H9 (cell line): ENCODE measurements around the gene DNAL1. TPM values are rescaled to one million over a fixed set of nuclear protein-coding genes. Genes with fewer than 3 reads are reported as not detected.
A peak's percentile ranks its signal among the peaks of the same experiment; 100 is the strongest.

Experiments
- DNase-seq: peaks from one replicate; pipeline ENCODE4 v3.0.0-alpha.2; 2017
- H2AFZ ChIP-seq: one replicate; pipeline ENCODE4 v1.6.1; 2013; ENCODE audit warnings: mild to moderate bottlenecking, low read length, control low read depth, moderate library complexity
- H2AK5ac ChIP-seq: 2 replicates; pipeline ENCODE4 v1.6.1; 2013; ENCODE audit warnings: low read length, control low read depth, mixed read lengths; ENCODE audit not compliant: insufficient read length
- H2BK120ac ChIP-seq: one replicate; pipeline ENCODE4 v1.6.1; 2013; ENCODE audit warnings: low read depth, mild to moderate bottlenecking, low read length, control low read depth, inconsistent platforms; ENCODE audit not compliant: poor library complexity, severe bottlenecking
- H2BK12ac ChIP-seq: 2 replicates; pipeline ENCODE4 v1.6.1; 2013; ENCODE audit warnings: low read length, control low read depth, mixed read lengths, low read depth; ENCODE audit not compliant: insufficient read length
- H2BK15ac ChIP-seq: 2 replicates; pipeline ENCODE4 v1.6.1; 2013; ENCODE audit warnings: low read depth, low read length, control low read depth
- H2BK20ac ChIP-seq: one replicate; pipeline ENCODE4 v1.6.1; 2013; ENCODE audit warnings: low read depth, mild to moderate bottlenecking, low read length, control low read depth, inconsistent platforms; ENCODE audit not compliant: poor library complexity, severe bottlenecking
- H2BK5ac ChIP-seq: 2 replicates; pipeline ENCODE4 v1.6.1; 2013; ENCODE audit warnings: low read length, control low read depth, mixed read lengths; ENCODE audit not compliant: insufficient read length
- H3K14ac ChIP-seq: 2 replicates; pipeline ENCODE4 v1.6.1; 2013; ENCODE audit warnings: low read length, control low read depth; ENCODE audit not compliant: insufficient read depth
- H3K18ac ChIP-seq: 2 replicates; pipeline ENCODE4 v1.6.1; 2013; ENCODE audit warnings: low read depth, mild to moderate bottlenecking, mixed read lengths, low read length, control low read depth; ENCODE audit not compliant: insufficient read length
- H3K23ac ChIP-seq: 2 replicates; pipeline ENCODE4 v1.6.1; 2013; ENCODE audit warnings: low read length, control low read depth, mixed read lengths, low read depth; ENCODE audit not compliant: insufficient read length
- H3K23me2 ChIP-seq: 2 replicates; pipeline ENCODE4 v1.6.1; 2013; ENCODE audit warnings: low read depth, mild to moderate bottlenecking, mixed read lengths, low read length, control low read depth; ENCODE audit not compliant: insufficient read length, poor library complexity, severe bottlenecking
- H3K27ac ChIP-seq: 2 replicates; pipeline ENCODE4 v1.5.1; 2013; ENCODE audit warnings: low read length, control low read depth, mixed read lengths, low read depth; ENCODE audit not compliant: insufficient read length
- H3K27me3 ChIP-seq: 2 replicates; pipeline ENCODE4 v1.6.1; 2013; ENCODE audit warnings: low read length, control low read depth, inconsistent platforms; ENCODE audit not compliant: insufficient read depth
- H3K4ac ChIP-seq: 2 replicates; pipeline ENCODE4 v1.6.1; 2013; ENCODE audit warnings: low read depth, mild to moderate bottlenecking, control low read depth, inconsistent platforms, low read length, moderate library complexity
- H3K4me1 ChIP-seq: 2 replicates; pipeline ENCODE4 v1.6.1; 2013; ENCODE audit warnings: low read length, control low read depth, inconsistent platforms; ENCODE audit not compliant: insufficient read depth
- H3K4me2 ChIP-seq: 2 replicates; pipeline ENCODE4 v1.6.1; 2013; ENCODE audit warnings: low read length, control low read depth, mixed read lengths; ENCODE audit not compliant: insufficient read length, insufficient read depth
- H3K56ac ChIP-seq: 2 replicates; pipeline ENCODE4 v1.6.1; 2013; ENCODE audit warnings: low read depth, mild to moderate bottlenecking, mixed read lengths, low read length, control low read depth; ENCODE audit not compliant: insufficient read length
- H3K79me1 ChIP-seq: 2 replicates; pipeline ENCODE4 v1.6.1; 2013; ENCODE audit warnings: low read depth, mild to moderate bottlenecking, moderate library complexity, low read length, control low read depth, inconsistent platforms; ENCODE audit not compliant: insufficient read depth, poor library complexity, severe bottlenecking
- H3K79me2 ChIP-seq: 2 replicates; pipeline ENCODE4 v1.6.1; 2013; ENCODE audit warnings: low read length, control low read depth, inconsistent platforms; ENCODE audit not compliant: insufficient read depth
- H3K9ac ChIP-seq: 2 replicates; pipeline ENCODE4 v1.6.1; 2013; ENCODE audit warnings: low read length, control low read depth, mixed read lengths; ENCODE audit not compliant: insufficient read length; ENCODE audit errors: extremely low read depth
- H3K9me3 ChIP-seq: one replicate; pipeline ENCODE4 v1.6.1; 2013; ENCODE audit warnings: low read depth, low read length, inconsistent platforms; ENCODE audit not compliant: control insufficient read depth
- H3T11ph ChIP-seq: one replicate; pipeline ENCODE4 v1.6.1; 2013; ENCODE audit warnings: mild to moderate bottlenecking, low read length, control low read depth, inconsistent platforms
- H4K20me1 ChIP-seq: one replicate; pipeline ENCODE4 v1.6.1; 2013; ENCODE audit not compliant: control insufficient read depth, insufficient read length, insufficient read depth
- H4K5ac ChIP-seq: 2 replicates; pipeline ENCODE4 v1.6.1; 2013; ENCODE audit warnings: low read depth, mild to moderate bottlenecking, mixed read lengths, low read length, control low read depth; ENCODE audit not compliant: insufficient read length
- H4K8ac ChIP-seq: replicated peaks from 2 replicates; pipeline ENCODE4 v1.6.1; 2013; ENCODE audit warnings: low read length, control low read depth, mixed read lengths, low read depth; ENCODE audit not compliant: insufficient read length
- H4K91ac ChIP-seq: 2 replicates; pipeline ENCODE4 v1.6.1; 2013; ENCODE audit warnings: low read depth, mild to moderate bottlenecking, moderate library complexity, mixed read lengths, low read length, control low read depth; ENCODE audit not compliant: insufficient read length
- H3K27ac Mint-ChIP-seq, 3 experiments: 2 replicates in 2 of 3; 3 replicates in 1 of 3; pipeline ENCODE4 v1.8.0; 2020 to 2021; ENCODE audit warnings: mixed read lengths in 3 of 3, mild to moderate bottlenecking in 1 of 3, moderate library complexity in 1 of 3
- H3K27me3 Mint-ChIP-seq: 2 replicates; pipeline ENCODE4 v1.8.0; 2021; ENCODE audit warnings: low read depth, mild to moderate bottlenecking, moderate library complexity, mixed read lengths
- H3K36me3 Mint-ChIP-seq, 3 experiments: 2 replicates in 2 of 3; 3 replicates in 1 of 3; pipeline ENCODE4 v1.8.0; 2020 to 2021; ENCODE audit warnings: low read depth in 3 of 3, mixed read lengths in 3 of 3; ENCODE audit not compliant: insufficient read depth in 1 of 3
- H3K4me1 Mint-ChIP-seq, 2 experiments: 2 replicates each; pipeline ENCODE4 v1.8.0; 2020; ENCODE audit warnings: mixed read lengths in 2 of 2
- H3K4me3 Mint-ChIP-seq, 2 experiments: 2 replicates in 1 of 2; 3 replicates in 1 of 2; pipeline ENCODE4 v1.8.0; 2020 to 2021; ENCODE audit warnings: mild to moderate bottlenecking in 2 of 2, mixed read lengths in 2 of 2, moderate library complexity in 1 of 2
- H3K9me3 Mint-ChIP-seq, 2 experiments: 2 replicates in 1 of 2; 3 replicates in 1 of 2; pipeline ENCODE4 v1.8.0; 2020; ENCODE audit warnings: mild to moderate bottlenecking in 2 of 2, mixed read lengths in 2 of 2, moderate library complexity in 1 of 2
- WGBS: extraction: QIAGEN DNeasy Blood & Tissue Kit; methylation state at CpG from one replicate; pipeline ENCODE4 v1.1.7; 2013; ENCODE audit warnings: missing lambda C conversion rate, low lambda C conversion rate, mixed read lengths; ENCODE audit not compliant: insufficient read length; ENCODE audit errors: extremely low coverage; 5-methylcytosine and 5-hydroxymethylcytosine counted together
- total RNA-seq: library from RNA; stranded (reverse); gene quantifications from 2 replicates; pipeline ENCODE4 v1.2.1, GENCODE V29; 2021
- TF ChIP-seq, protein P1 (sequence below): fragments of 200-600 bp; sonication (generic); conservative IDR thresholded peaks from 3 replicates; pipeline ENCODE4 v1.8.0; 2021; ENCODE audit warnings: antibody characterized with exemption, mild to moderate bottlenecking

The DNAL1 gene
- total RNA-seq, 1 experiment from 2014 or later: 17.7 TPM

DNA sequence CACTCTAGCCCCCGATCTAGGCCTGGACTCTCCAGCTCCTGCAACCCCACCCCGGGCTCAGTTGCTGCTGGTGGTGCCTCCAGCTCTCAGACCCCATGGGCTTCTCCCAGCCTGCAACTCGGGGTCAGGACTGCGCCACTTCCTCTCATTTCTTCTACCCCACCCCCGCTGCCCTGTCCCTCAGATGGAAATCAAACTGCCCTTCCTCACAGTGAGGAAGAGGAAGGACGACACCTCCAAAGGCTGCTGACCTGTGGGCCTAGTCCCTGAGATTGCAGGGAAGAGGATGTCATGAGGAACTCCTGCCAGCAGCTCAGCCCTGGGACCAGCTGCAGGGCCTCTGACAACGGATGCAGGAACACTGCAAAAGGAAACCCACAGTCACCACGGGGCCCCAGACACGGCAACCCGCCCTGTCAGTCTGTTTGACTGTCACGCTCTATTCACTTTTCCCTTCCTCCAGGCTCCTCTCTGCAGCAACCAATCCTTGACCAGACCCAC is 98.7 kb downstream of the DNAL1 start:
- H3K9ac ChIP-seq: no peak overlapping the region
- H4K5ac ChIP-seq: no peak overlapping the region
- H4K91ac ChIP-seq: no peak overlapping the region
- DNase-seq: peak; percentile 18
- no peaks in the 10 kb centered on the region; a peak in 1 of 5 replicates for H3K9me3 Mint-ChIP-seq
- no peak overlapping the region for H3K4me2 ChIP-seq
- H2BK15ac ChIP-seq: no peak overlapping the region
- H3K27me3 ChIP-seq: no peaks in the 10 kb centered on the region
- TF ChIP-seq, protein P1, sequence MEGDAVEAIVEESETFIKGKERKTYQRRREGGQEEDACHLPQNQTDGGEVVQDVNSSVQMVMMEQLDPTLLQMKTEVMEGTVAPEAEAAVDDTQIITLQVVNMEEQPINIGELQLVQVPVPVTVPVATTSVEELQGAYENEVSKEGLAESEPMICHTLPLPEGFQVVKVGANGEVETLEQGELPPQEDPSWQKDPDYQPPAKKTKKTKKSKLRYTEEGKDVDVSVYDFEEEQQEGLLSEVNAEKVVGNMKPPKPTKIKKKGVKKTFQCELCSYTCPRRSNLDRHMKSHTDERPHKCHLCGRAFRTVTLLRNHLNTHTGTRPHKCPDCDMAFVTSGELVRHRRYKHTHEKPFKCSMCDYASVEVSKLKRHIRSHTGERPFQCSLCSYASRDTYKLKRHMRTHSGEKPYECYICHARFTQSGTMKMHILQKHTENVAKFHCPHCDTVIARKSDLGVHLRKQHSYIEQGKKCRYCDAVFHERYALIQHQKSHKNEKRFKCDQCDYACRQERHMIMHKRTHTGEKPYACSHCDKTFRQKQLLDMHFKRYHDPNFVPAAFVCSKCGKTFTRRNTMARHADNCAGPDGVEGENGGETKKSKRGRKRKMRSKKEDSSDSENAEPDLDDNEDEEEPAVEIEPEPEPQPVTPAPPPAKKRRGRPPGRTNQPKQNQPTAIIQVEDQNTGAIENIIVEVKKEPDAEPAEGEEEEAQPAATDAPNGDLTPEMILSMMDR: no peak
- no peaks in the 10 kb centered on the region for H3K23me2 ChIP-seq
- no peak overlapping the region for H3K23ac ChIP-seq
- H2AFZ ChIP-seq: no peak overlapping the region
- H2AK5ac ChIP-seq: no peak overlapping the region
- H3K4me1 Mint-ChIP-seq: peaks cover 53 to 64% of the 10 kb centered on the region in 2 experiments
- peaks cover 2% of the 10 kb centered on the region; the same call in 1 of the 2 replicates for H3K27me3 Mint-ChIP-seq
- no peak overlapping the region for H2BK120ac ChIP-seq
- H3K27ac Mint-ChIP-seq: peak overlapping the region in 2 of 3 experiments; percentile 36 to 60; a peak in 5 of 7 replicates
- H3K4me1 ChIP-seq: peaks cover 6% of the 10 kb centered on the region; the same call in 1 of the 2 replicates
- H3K4me3 Mint-ChIP-seq: peak overlapping the region in 1 of 2 experiments; percentile 37; a peak in 1 of 5 replicates
- H3K14ac ChIP-seq: no peak overlapping the region; the same call in 1 of the 2 replicates
- H2BK12ac ChIP-seq: no peak overlapping the region
- no peaks in the 10 kb centered on the region for H4K20me1 ChIP-seq
- H3K4ac ChIP-seq: no peak overlapping the region
- no peak overlapping the region for H4K8ac ChIP-seq
- H3K27ac ChIP-seq: no peak overlapping the region
- no peak overlapping the region for H2BK20ac ChIP-seq
- peaks cover 2% of the 10 kb centered on the region; the same call in 1 of the 2 replicates for H3K79me2 ChIP-seq
- no peaks in the 10 kb centered on the region for H3K79me1 ChIP-seq
- H2BK5ac ChIP-seq: no peak overlapping the region
- no peaks in the 10 kb centered on the region for H3K36me3 Mint-ChIP-seq
- no peaks in the 10 kb centered on the region for H3K9me3 ChIP-seq
- no peak overlapping the region for H3K18ac ChIP-seq
- no peak overlapping the region for H3T11ph ChIP-seq
- H3K56ac ChIP-seq: no peak overlapping the region
- WGBS: no CpG with 5 or more reads among the region's 11 CpGs
